Ishikawa (cell line): ENCODE measurements around the gene DLL1.

Source experiments
- CEBPB ChIP-seq: IDR thresholded peaks from 2 replicates; pipeline ENCODE4 v1.6.1; 2012
- EP300 ChIP-seq: IDR thresholded peaks from 2 replicates; pipeline ENCODE4 v1.6.1; 2012; ENCODE audit warnings: borderline replicate concordance
- FOXM1 ChIP-seq: IDR thresholded peaks from 2 replicates; pipeline ENCODE4 v1.6.1; 2012; ENCODE audit warnings: low read depth, borderline replicate concordance
- RAD21 ChIP-seq: IDR thresholded peaks from 2 replicates; pipeline ENCODE4 v1.6.1; 2012; ENCODE audit warnings: low read depth
- YY1 ChIP-seq: IDR thresholded peaks from 2 replicates; pipeline ENCODE4 v1.6.1; 2012; ENCODE audit warnings: low read depth
- TF ChIP-seq, protein P1 (sequence below): IDR thresholded peaks from 2 replicates; pipeline ENCODE4 v1.6.1; 2012

- TF ChIP-seq CEBPB (no peak), EP300 (no peak), YY1 (no peak), FOXM1 (no peak), RAD21 (no peak)
- TF ChIP-seq, protein P1, sequence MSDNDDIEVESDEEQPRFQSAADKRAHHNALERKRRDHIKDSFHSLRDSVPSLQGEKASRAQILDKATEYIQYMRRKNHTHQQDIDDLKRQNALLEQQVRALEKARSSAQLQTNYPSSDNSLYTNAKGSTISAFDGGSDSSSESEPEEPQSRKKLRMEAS: no peak
Measured at GRCh38 chr6:170259278-170259677, 31.6 kb downstream of the DLL1 start.
